Fibroblast of pulmonary artery (primary cell): ENCODE data around the gene EIF4A2.
"Not testable (repeated sequence)": the region's sequence is repeated elsewhere in the genome, so short reads cannot be mapped to it uniquely, and the experiment has no call there.

Experiments used
- DNase-seq: peaks from one replicate; pipeline ENCODE4 v3.0.0-alpha.2; 2010; ENCODE audit warnings: low read depth
- H3K4me3 ChIP-seq: replicated peaks from 2 replicates; pipeline ENCODE4 v1.5.1; 2011; ENCODE audit warnings: low read depth, mild to moderate bottlenecking, control low read depth, low read length, moderate library complexity
- CTCF ChIP-seq: IDR thresholded peaks from 2 replicates; pipeline ENCODE4 v1.5.1; 2011; ENCODE audit warnings: mild to moderate bottlenecking, control low read depth, low read length, inconsistent platforms; ENCODE audit errors: missing control alignments

EIF4A2 gene

DNA sequence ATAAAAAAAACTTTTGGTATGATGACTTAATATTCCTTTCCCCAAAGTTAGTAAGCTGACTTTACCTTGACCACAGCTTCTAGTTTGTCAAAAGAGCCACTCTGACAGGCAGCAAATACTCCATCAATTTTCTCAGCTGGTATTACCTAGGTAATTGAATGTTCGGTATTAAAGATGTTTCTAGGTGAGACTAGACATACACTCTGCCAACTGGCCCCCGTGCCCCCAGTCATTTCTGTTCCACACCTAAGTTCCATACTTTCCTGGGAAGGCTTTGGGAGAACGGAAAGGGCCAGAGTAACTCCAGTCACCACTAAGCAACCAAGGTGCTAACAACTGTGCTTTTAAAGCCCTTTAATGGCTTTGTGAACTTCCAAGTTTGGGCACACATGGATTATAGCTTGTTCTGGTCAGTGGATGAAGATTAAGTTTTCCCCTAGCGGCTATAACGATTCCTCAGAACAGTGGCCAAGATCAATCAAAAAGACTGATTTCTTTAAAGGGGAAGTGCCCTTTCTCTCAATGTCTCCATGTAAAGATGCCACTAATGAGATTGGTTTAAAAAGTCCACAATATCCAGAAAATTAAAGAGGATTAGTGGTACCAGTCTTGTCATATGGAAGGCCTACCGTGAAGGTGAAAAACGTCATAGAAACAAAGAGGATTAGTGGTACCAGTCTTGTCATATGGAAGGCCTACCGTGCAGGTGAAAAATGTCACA lies 7.0 kb downstream of the EIF4A2 start:
- no peak overlapping the region for H3K4me3 ChIP-seq
- peak; percentile 51 for DNase-seq
- TF ChIP-seq CTCF = peak; percentile 19

DNA sequence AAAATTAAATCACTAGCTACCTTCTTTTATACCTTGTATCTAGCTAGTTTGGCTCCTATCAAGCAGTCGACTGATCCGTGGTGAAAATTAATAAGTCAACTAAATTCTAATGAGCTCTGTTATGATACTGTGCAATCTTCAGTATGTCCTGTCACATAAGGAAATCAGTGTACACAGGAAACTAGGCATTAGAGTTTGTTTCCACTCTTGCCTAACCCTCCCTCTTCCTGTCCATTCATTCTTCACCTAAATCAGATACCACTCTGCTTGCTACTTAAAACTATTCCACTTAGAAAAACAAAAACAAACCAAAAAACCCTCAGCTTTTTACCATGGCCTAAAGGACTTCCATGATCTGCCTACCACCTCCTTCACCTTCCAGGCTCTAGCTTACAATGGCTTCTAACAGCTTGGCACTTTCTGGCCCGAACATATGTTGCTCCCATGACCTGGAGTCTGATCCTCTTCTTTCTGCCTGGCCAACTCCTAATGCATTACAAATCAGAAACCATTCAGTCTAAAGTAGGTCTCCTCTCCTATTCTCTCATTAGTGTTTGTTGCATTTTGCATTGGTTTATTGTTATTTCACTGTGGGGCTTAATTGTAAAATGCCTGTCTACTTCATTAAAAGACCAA lies 15.0 kb downstream of the EIF4A2 start:
- H3K4me3 ChIP-seq = no peak overlapping the region
- DNase-seq = peak; percentile 45
- no peak for TF ChIP-seq CTCF

DNA sequence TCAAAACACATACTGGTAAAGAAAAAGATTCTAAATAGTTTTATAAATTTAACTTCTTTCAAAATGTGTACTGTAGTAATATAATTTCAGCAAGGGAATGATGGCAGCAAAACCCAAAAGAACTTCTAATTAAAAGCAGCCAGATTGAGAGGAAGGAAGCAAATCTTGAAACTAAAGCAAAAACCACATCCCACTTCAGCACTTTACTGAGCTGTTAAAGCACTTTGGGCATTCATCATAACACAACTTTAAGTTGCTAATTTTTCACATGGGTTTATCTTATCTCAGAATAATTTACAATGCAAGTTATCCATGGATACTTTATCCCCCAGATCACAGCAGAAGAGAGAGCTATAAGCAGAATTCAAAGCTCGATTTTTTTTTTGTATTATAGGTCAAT lies 16.9 kb downstream of the EIF4A2 start:
- no peak for TF ChIP-seq CTCF
- no peak for DNase-seq

GRCh38 chr3:186802701-186803100 lies 19.3 kb downstream of the EIF4A2 start:
- DNase-seq = no peak
- TF ChIP-seq CTCF = no peak
- H3K4me3 ChIP-seq = no peak overlapping the region

More for the DNA sequence above, 16.9 kb downstream of the EIF4A2 start:
- no peak overlapping the region for H3K4me3 ChIP-seq

DNA sequence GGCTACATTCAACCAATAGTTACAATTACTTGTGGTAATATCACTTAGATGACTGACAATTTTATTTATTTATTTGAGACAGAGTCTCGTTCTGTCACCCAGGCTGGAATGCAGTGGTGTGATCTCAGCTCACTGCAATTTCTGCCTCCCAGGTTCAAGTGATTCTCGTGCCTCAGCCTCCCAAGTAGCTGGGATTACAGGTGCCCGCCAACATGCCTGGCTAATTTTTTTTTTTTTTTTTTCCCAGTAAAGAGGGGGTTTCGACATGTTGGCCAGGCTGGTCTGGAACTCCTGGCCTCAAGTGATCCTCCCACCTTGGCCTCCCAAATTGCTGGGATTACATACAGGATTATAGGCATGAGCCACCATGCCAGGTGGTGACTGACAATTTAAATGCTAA lies 20.1 kb downstream of the EIF4A2 start:
- DNase-seq = not testable (repeated sequence)

DNA sequence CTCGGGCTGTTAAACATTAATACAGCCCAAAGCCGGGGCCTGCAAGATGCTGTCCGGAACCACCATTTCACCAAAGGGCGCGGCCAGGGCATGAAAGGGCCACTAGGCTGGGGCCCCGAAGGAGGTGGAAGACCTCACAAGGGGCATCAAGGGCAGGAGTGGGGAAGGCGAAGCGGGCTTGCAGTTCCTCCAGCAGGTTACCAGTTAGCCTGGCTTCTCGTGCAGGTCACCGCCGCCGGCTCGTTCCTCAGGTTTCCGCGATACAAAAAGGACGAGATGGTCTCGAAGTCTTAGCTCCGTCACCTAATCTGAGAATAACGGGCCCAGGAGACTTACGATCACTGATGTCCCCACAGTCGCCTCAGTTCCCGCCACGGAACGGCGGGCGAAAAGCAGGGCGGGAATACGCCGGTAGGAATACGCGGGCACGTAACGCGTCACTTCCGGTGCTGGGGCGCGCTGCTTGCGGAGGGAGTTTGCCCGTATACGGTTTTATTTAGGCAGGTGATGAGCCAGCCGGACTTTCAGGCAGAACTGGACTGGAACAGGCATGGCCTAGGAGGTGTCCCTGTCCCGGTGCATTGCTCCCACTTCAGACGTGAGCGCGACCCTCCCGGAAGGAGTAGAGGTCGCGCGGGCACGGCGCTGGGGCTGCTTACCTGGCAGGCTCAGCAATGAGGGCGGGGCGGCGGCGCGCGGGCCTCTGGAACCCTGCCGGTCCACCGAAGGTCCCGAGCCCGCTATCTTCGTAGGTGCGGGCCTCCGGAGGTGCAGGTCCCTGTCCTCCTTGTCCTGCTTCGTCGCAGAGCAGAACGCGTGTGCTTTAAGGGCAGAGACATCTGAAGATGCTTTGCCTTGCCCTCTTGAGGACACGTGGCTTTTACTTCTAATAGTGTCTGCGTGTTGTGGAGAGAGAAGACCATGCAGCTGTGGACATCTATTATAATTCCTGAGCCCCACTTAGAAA lies 23.0 kb downstream of the EIF4A2 start, which contains the start of gene RFC4:
Gene RFC4, minus strand, starts transcription at position 394 of the 967 bp plus-strand sequence. CDS start 1,769 bp downstream, outside the sequence.
- no peak for TF ChIP-seq CTCF
- peak within 1 kb of the TSS; percentile 90 for H3K4me3 ChIP-seq
- peak; percentile 70 for DNase-seq

More for the DNA sequence above, 20.1 kb downstream of the EIF4A2 start:
- H3K4me3 ChIP-seq = not testable (repeated sequence)

DNA sequence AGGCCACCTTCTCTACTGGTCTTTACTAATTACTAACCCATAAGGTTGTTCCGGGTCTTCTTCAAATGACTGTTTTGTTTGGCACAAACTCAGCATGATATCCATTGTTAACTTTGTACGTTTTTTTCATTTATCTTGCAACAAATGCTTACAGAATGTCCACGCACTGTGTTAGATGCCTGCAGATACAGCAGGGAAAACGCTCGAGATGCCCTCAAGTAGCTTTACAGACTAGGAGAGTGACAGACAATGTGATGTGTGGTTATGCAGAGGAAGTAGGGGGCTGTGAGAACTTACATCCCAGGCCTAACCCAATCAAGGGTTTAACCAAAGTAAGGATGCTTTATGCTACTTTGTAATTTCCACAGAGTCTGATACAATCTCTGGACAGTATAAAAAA lies 23.9 kb downstream of the EIF4A2 start:
- peak overlapping the region; percentile 90 for H3K4me3 ChIP-seq
- DNase-seq = no peak
- no peak for TF ChIP-seq CTCF
